Stimulated activated CD8-positive, alpha-beta memory T cell treated with anti-CD3 and anti-CD28 coated beads, Interleukin-15, amount 100 ng/mL, for 1 hour (primary cell): Measurements from ENCODE around the gene RBM41.
"Not testable (repeated sequence)": the region's sequence is repeated elsewhere in the genome, so short reads cannot be mapped to it uniquely, and the experiment has no call there.

Source experiments
- DNase-seq: peaks from one replicate; pipeline ENCODE4 v3.0.0-alpha.2; 2020; ENCODE audit warnings: low read depth

Gene RBM41

GRCh38 chrX:107118322-107119147 lies at the start of gene RBM41:
Gene RBM41 (minus strand): TSS chrX:107118822. CDS start chrX:107118773, 49 bp downstream.
- DNase-seq = peak; percentile 49

GRCh38 chrX:107168257-107168656 lies 49.6 kb upstream of the RBM41 start:
- no peak for DNase-seq

- DNase-seq = no peak
Observed at GRCh38 chrX:107167163-107167921, 48.7 kb upstream of the RBM41 start.

- DNase-seq = not testable (repeated sequence)
Observed at GRCh38 chrX:107157618-107158017, 39.0 kb upstream of the RBM41 start.

- not testable (repeated sequence) for DNase-seq
Observed at GRCh38 chrX:107155621-107156430, 37.2 kb upstream of the RBM41 start.

GRCh38 chrX:107154787-107155620 lies 36.4 kb upstream of the RBM41 start:
- no peak for DNase-seq

- DNase-seq = no peak
Observed at GRCh38 chrX:107153005-107153404, 34.4 kb upstream of the RBM41 start.

- no peak for DNase-seq
Observed at GRCh38 chrX:107146670-107147069, 28.0 kb upstream of the RBM41 start.

- DNase-seq = no peak
Observed at GRCh38 chrX:107135965-107136307, 17.3 kb upstream of the RBM41 start.

- DNase-seq = no peak
Observed at GRCh38 chrX:107135049-107135964, 16.7 kb upstream of the RBM41 start.

GRCh38 chrX:107123750-107124149 lies 5.1 kb upstream of the RBM41 start:
- no peak for DNase-seq

GRCh38 chrX:107119283-107119682 lies 661 bp upstream of the RBM41 start:
- DNase-seq = no peak

GRCh38 chrX:107117993-107118321 lies 665 bp downstream of the RBM41 start:
- no peak for DNase-seq

GRCh38 chrX:107107459-107107858 lies 11.2 kb downstream of the RBM41 start:
- DNase-seq = no peak

GRCh38 chrX:107102980-107103379 lies 15.6 kb downstream of the RBM41 start:
- no peak for DNase-seq

GRCh38 chrX:107076158-107076557 lies 42.5 kb downstream of the RBM41 start:
- no peak for DNase-seq

GRCh38 chrX:107057731-107058130 lies 60.9 kb downstream of the RBM41 start:
- not testable (repeated sequence) for DNase-seq

- no peak for DNase-seq
Observed at GRCh38 chrX:107054978-107055377, 63.6 kb downstream of the RBM41 start.

- DNase-seq = no peak
Observed at GRCh38 chrX:107050195-107050709, 68.4 kb downstream of the RBM41 start.

GRCh38 chrX:107047622-107048021 lies 71.0 kb downstream of the RBM41 start:
- no peak for DNase-seq
